OCI-M2 (cell line): Measurements from ENCODE around the gene TATDN3.
"Not testable (repeated sequence)": the region's sequence is repeated elsewhere in the genome, so short reads cannot be mapped to it uniquely, and the experiment has no call there.

Experiments used
- DNase-seq: peaks from one replicate; lab custom pipeline; 2025; ENCODE audit not compliant: unreplicated experiment; lab: John Stamatoyannopoulos, UW

TATDN3 gene

GRCh38 chr1:212774584-212774983 lies 17.1 kb upstream of the TATDN3 start:
- DNase-seq: peak; percentile 14

- DNase-seq: no peak
These were observed 16.5 kb upstream of the TATDN3 start for GRCh38 chr1:212775241-212775640.

DNA sequence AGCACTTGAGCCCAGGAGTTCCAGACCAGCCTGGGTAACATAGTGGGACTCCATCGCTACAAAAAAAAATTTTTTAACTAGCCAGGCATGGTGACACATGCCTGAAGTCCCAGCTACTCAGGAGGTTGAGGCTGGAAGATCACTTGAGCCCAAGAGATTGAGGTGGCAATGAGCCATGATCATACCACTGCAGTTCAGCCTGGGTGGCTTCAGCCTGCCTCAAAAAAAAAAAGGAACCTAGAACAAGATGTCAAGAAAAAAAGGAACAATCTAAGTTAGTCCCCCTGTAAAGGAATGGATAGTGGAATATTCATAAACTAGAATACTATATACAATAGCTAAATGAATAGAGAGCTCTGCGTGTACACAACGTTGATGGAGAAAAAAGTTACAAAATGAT lies 14.5 kb upstream of the TATDN3 start:
- no peak for DNase-seq

- DNase-seq: not testable (repeated sequence)
These were observed 12.6 kb upstream of the TATDN3 start for GRCh38 chr1:212779086-212779485.

DNA sequence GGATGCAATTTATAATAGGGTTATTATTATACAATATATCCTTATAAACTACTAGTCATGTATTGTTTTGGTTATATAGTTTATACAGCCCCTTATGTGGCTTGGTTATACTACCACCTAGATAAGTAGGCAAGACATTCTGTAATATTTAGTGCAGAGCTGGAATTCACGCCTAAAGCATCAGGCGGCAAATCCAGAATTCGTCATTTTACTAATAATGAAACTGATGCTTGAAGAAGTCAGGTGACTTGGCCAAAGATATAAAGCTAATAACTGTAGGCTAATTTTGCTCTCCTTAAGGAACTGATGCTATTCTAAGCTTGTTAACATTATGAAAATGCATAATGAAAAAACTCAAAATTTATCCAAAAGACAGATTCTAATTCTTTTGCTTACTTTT lies 10.9 kb upstream of the TATDN3 start:
- no peak for DNase-seq

- DNase-seq: no peak
These were observed 10.5 kb upstream of the TATDN3 start for GRCh38 chr1:212781225-212781624.

DNA sequence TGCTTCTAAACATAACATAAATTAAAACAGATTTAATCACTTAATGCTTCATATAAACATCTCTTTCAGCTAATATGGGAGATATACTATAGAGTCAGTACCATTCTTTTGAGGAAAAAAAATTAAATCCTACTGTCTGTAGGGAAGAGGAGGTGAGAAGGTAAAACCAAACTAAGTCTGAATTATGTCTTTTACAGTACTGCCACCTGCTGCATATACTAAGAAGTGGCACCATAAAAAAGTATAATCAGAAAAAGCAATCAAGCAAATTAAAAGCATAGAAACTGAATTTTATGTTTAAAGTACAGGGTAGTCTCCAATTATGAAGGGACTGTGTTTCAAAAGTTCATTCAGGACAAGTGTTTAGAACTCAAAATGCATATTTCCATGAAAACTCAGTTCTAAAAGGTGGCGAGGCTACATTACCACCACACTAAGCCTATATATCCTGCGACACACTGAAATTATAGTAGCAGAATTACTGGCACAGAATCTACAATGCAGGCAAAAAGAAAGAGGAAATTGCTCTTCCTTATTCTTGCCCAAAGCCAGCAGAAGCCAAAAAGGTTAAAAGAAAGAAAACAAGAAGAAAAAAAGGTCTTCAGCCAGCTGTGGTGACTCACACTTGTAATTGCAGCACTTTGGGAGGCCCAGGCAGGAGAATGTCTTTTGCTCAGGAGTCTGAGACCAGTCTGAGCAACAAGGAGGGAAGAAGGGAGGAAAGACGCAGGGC lies 9.1 kb upstream of the TATDN3 start:
- no peak for DNase-seq

DNA sequence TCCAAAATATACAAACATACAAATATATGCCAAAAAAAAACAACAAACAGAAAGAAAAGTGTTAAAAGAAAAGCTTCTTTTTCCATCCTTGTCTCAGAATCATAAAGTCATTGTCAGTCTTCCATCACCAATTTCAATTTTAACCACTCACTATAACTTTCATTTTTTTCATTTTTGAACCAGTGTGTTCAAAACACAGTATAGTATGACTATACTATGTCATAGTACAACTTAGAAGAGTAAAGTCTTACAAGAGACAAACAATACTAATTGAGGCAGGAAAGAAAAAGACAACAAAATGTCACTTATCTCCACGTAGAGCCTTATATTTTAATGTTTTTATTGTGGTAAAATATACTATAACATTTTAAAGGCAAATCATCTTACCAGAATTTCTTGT lies 7.7 kb upstream of the TATDN3 start:
- DNase-seq: no peak

DNA sequence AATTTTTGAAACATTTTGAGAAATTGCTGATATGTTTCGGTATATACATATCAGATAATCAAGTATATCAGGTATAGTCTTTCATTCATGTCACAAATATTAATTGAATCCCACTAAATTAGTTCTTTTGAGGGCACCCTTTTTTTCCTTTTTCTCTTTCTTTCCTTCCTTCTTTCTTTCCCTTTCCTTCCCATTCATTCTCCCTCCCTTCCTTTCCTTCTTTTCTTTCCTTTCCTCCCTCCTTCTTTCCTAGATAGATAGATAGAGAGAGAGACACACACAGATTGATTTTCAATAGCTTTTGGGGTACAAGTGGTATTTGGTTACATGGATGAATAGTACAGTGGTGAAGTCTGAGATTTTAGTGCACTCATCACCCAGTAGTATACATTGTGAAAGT lies 5.8 kb upstream of the TATDN3 start:
- DNase-seq: no peak

DNA sequence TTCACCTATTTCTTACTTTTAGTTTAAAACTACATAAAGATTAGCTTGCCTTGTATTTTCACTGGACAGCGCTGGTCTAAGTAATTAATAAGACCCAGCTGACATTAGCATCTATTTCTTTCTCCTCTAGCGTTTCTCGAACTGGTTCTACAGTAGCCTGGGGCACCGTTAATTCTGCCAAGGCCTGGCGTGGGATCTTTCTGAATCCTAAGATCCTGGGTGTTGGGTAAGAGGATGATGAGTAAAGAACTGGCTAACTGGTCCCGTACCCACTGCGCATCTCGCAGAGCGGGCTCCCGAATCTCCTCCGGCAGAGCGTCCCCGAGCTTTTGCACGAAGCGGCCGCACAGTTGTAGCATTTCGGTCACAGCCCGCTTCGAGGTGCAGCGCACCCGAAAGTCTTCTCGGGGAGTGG lies 426 bp upstream of the TATDN3 start:
- no peak for DNase-seq

DNA sequence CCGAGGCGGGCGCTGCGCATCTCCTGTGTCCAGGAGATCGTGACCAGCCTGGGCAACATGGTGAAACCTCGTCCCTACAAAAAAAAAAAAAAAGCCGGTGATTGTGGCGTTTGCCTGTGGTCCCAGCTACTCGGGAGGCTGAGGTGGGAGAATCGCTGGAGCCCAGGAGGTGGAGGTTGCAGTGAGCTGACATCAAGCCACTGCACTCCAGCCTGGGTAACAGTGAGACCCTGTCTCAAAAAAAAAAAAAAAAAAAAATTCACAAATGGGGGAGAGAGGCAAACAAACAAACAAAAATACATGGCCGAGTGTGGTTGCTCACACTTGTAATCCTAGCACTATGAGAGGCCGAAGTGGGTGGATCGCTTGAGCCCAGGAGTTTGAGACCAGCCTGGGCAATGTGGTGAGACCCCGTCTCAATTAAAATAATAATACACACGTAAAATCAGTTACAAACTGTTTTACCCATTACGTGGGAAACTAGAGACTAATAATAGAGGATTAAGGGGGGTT lies 758 bp downstream of the TATDN3 start:
- no peak for DNase-seq

DNA sequence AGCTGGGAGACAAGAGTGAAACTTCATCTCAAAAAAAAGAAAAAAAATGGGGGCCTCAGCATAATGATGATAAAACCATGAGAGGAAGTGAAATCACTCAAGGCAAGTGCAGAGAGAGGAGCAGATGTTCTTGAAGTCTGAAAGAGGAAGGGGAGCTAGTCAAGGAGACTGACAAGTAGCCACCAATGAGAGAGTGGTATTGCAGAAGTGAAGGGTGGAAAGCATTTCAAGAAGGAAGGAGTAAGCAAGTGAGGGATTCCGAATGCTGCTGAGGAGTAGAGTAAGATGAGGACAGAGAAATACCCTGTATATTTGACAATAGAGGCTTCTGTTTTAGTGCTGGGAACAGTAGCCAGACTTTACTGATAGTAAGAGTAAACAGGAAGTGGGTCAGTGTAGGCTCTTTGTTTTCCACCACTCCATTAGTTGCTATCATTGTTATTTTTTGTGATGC lies 2.9 kb downstream of the TATDN3 start:
- DNase-seq: no peak

GRCh38 chr1:212797681-212798080 lies 6.0 kb downstream of the TATDN3 start:
- no peak for DNase-seq

GRCh38 chr1:212805767-212806166 lies 14.1 kb downstream of the TATDN3 start:
- DNase-seq: no peak

DNA sequence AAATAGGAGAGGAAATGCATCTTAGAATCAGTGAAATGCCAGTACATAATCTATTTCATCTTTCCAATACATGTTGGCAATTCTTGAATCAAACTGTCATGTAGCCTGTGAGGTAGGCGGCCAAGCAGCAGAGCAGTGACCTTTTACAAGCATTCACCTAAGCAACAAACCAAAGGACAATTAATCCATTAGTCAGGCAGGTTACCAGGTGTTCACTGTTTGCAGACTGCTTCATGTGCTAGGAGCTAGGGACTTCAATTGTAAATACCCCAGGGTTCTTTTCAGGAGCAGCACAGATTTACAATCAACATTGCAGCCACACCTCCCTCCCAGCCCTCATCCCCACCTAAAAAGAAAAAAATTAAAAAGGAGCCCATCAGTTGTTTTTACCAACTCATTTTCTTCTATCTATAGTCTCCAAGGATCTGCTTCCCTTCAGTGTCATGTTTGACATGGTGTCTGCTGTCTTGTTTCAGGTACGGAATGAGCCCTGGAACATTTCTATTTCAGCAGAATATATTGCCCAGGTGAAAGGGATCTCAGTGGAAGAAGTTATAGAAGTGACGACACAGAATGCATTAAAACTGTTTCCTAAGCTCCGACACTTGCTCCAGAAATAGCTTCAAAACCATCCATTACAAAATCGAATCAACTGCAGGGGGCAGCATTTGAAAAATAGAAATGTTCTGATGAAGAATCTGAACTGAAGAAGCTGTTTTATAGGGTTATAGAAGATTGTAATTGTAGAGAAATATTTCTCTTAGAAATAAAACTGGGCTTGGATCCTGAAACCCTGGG lies 23.0 kb downstream of the TATDN3 start:
- DNase-seq: no peak

DNA sequence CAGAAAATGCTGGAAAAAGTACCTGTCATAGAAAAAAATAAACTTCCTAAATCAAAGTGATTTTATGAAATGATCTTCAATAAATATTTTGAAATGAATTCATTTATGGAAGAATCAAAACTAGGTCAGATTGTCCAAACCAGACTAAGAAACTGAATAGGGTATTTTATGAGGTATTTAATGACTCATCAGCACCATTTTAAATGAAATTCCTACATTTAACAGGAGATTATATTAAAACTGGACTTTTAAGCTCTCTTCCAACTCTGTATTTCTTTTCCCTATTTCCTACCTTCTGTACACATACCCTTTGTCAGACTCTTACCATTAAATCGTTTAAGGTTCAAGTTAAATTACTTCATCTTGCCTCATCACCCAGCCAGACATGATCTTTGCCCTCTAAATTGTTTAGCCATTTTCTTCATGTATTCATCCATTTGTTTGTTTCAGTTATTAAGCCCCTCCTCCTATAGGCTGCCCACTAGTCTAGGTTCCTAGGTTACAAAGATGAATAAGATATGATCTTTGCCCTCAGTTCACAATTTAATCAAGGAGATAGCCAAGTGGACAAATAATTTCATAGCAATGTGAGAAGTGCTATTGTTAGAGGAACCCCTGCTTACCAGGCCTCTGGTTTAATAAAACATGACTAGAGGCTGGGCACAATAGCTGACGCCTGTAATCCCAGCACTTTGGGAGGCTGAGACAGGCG lies 25.0 kb downstream of the TATDN3 start:
- DNase-seq: no peak

DNA sequence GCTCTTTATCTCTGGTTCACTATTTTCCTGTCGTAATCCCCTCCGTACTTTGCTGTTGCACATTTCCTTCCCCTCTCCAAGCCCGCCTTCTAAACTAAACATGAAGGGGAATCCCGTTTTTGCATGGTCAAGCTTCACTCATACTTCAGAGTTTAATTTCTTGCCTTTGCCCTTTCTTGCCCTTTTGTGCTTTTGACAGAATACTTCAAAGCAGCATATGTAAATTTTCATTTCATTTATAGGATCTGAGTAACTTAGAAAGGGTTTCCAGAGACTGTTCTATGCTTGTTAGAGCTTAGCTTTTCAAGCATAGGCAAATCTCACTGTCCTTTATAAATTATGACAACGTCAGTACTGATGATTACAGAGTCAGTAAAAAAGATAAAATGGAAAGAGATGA lies 28.0 kb downstream of the TATDN3 start:
- no peak for DNase-seq

DNA sequence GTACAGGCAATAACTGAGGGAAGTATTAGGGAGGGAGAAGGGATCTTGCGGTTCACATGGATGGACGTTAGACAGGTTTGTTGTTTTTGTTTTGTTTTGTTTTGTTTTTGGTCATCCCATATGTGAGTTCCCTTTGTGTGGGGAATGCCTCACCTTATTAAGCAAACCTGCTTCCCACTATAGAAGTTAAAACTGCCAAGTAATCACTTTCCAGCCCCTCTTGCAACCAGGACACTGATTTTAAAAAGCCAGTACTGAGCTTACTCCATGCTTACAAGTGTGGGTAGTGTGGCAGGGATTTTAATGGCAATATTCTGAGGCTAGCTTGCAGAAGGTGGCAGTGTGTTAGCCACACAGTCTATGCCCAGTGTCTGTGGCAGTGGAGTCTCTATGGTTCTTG lies 29.3 kb downstream of the TATDN3 start:
- no peak for DNase-seq

DNA sequence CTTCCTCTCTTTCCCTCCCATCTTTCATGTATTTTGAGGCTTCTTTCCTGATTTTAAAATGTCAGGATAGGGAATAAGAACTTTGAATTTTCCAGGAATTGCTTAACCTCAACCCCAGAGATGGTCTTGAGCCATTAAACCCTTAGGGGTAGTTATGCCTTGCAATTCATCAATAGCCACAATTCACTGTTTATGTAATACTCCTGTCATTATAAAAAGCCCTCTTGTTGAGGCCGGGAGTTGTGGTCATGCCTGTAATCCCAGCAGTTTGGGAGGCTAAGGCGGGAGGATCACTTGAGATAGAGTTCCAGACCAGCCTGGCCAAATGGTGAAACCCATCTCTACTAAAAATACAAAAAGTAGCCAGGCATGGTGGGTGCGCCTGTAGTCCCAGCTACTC lies 31.3 kb downstream of the TATDN3 start:
- DNase-seq: no peak

DNA sequence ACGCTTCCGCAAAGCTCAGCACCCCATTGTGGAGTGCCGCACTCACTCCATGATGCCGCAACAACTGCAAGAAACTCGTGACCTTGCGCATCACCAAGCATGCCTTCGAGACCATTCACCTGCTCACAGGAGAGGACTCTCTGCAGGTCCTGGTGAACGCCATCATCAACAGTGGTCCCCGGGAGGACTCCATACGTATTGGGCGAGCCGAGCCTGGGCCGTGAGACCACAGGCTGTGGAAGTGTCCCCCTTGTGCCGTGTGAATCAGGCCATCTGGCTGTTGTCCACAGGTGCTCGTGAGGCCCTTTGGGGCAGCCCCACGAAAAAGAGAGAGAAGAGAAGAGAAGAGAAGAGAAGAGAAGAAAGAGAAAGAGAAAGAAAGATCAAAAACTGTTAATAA lies 32.5 kb downstream of the TATDN3 start:
- no peak for DNase-seq

- DNase-seq: no peak
These were observed 34.2 kb downstream of the TATDN3 start for GRCh38 chr1:212825798-212826452.
